K562 (cell line): ENCODE measurements around the gene POU2F3. TPM values are rescaled to one million over a fixed set of nuclear protein-coding genes. Genes with fewer than 3 reads are reported as not detected.
A peak's percentile ranks its signal among the peaks of the same experiment; 100 is the strongest.

Experiments used
- ARID1B ChIP-seq: fragments of 450-650 bp; IDR thresholded peaks from 2 replicates; pipeline ENCODE4 v1.6.1; 2016; ENCODE audit warnings: antibody characterized with exemption, mild to moderate bottlenecking, inconsistent platforms
- ATF2 ChIP-seq: sonication (generic); formaldehyde crosslinking; IDR thresholded peaks from 2 replicates; pipeline ENCODE4 v1.8.1; 2022; ENCODE audit warnings: missing genetic modification reagents
- CREBBP ChIP-seq: IDR thresholded peaks from one replicate; pipeline ENCODE4 v1.6.1; 2012; ENCODE audit warnings: low read depth, mild to moderate bottlenecking, control low read depth, inconsistent platforms, low read length
- E2F3 ChIP-seq: fragments of 250-450 bp; sonication (Bioruptor Pico); IDR thresholded peaks from 2 replicates; pipeline ENCODE4 v1.4.0; 2020; ENCODE audit warnings: mild to moderate bottlenecking
- FOXM1 ChIP-seq, 2 experiments: fragments of 450-650 bp in 1 of 2; sonication (generic) in 1 of 2; formaldehyde crosslinking in 1 of 2; IDR thresholded peaks; 2 replicates each; pipeline versions ENCODE4 v1.6.1 to v1.9.0; 2017 to 2022; ENCODE audit warnings: low read depth in 2 of 2, mild to moderate bottlenecking in 2 of 2, missing genetic modification reagents in 1 of 2, moderate library complexity in 1 of 2
- HNRNPK ChIP-seq: fragments of 200-400 bp; formaldehyde crosslinking; IDR thresholded peaks from one replicate; pipeline ENCODE4 v1.6.1; 2018; ENCODE audit warnings: mild to moderate bottlenecking, low read depth, low read length; ENCODE audit not compliant: poor library complexity, severe bottlenecking
- HNRNPL ChIP-seq: fragments of 200-400 bp; formaldehyde crosslinking; IDR thresholded peaks from 2 replicates; pipeline ENCODE4 v1.6.1; 2017; ENCODE audit warnings: low read depth, mild to moderate bottlenecking, low read length
- MEF2D ChIP-seq: conservative IDR thresholded peaks from 2 replicates; pipeline ENCODE4 v1.6.1; 2016; ENCODE audit warnings: low read depth, missing genetic modification characterization, missing compliant biosample characterization
- NR0B1 ChIP-seq: fragments of 450-650 bp; IDR thresholded peaks from one replicate; pipeline ENCODE4 v1.6.1; 2018; ENCODE audit warnings: mild to moderate bottlenecking, moderate library complexity; ENCODE audit not compliant: partially characterized antibody
- NR1H2 ChIP-seq: sonication (generic); formaldehyde crosslinking; IDR thresholded peaks from 2 replicates; pipeline ENCODE4 v1.4.0; 2020; ENCODE audit warnings: mild to moderate bottlenecking, missing genetic modification reagents
- POLR2B ChIP-seq: fragments of 450-650 bp; IDR thresholded peaks from 2 replicates; pipeline ENCODE4 v1.6.1; 2018; ENCODE audit warnings: low read depth; ENCODE audit not compliant: partially characterized antibody
- POLR2H ChIP-seq: IDR thresholded peaks from 2 replicates; pipeline ENCODE4 v1.6.1; 2016; ENCODE audit warnings: missing genetic modification characterization, low read depth, mild to moderate bottlenecking, control low read depth, missing compliant biosample characterization, moderate library complexity
- RFX5 ChIP-seq: IDR thresholded peaks from 2 replicates; pipeline ENCODE4 v1.6.1; 2011; ENCODE audit warnings: low read depth, mild to moderate bottlenecking, improper control_type of control experiment, low read length
- ZBTB2 ChIP-seq: fragments of 450-650 bp; IDR thresholded peaks from 2 replicates; pipeline ENCODE4 v1.6.1; 2016; ENCODE audit warnings: antibody characterized with exemption
- ZNF12 ChIP-seq: sonication (generic); formaldehyde crosslinking; IDR thresholded peaks from 2 replicates; pipeline ENCODE4 v1.4.0; 2020; ENCODE audit warnings: mild to moderate bottlenecking, missing genetic modification reagents
- ZNF134 ChIP-seq: fragments of 250-450 bp; sonication (Bioruptor Pico); conservative IDR thresholded peaks from 2 replicates; pipeline ENCODE4 v1.4.0; 2020
- ZNF253 ChIP-seq: fragments of 250-450 bp; sonication (Bioruptor Pico); conservative IDR thresholded peaks from 2 replicates; pipeline ENCODE4 v1.6.1; 2021; ENCODE audit warnings: mild to moderate bottlenecking
- ZNF431 ChIP-seq: sonication (generic); formaldehyde crosslinking; IDR thresholded peaks from 2 replicates; pipeline ENCODE4 v1.8.0; 2022; ENCODE audit warnings: mild to moderate bottlenecking, missing genetic modification reagents
- ZNF639 ChIP-seq, 2 experiments: fragments of 200-800 bp in 1 of 2; sonication (Bioruptor generic) in 1 of 2; sonication (generic) in 1 of 2; formaldehyde crosslinking in 1 of 2; IDR thresholded peaks in 1 of 2; conservative IDR thresholded peaks in 1 of 2; 2 replicates each; pipeline versions ENCODE4 v1.5.0 to v1.6.1; 2016 to 2020; ENCODE audit warnings: missing compliant biosample characterization in 1 of 2, missing genetic modification characterization in 1 of 2, missing genetic modification reagents in 1 of 2
- ZNF75A ChIP-seq: fragments of 450-650 bp; formaldehyde crosslinking; IDR thresholded peaks from 2 replicates; pipeline ENCODE4 v1.4.0; 2020; ENCODE audit warnings: mild to moderate bottlenecking
- ZNF76 ChIP-seq: fragments of 250-450 bp; sonication (Bioruptor Pico); IDR thresholded peaks from 2 replicates; pipeline ENCODE4 v1.4.0; 2020; ENCODE audit warnings: mild to moderate bottlenecking, moderate library complexity, borderline replicate concordance
- polyA plus RNA-seq, 8 experiments: library from polyadenylated mRNA; depleted of rRNA in 4 of 8; stranded (reverse) in 5 of 8; unstranded in 3 of 8; fragments of >200 nt; fragmentation: Nextera tagmentation in 2 of 8; fragmentation: Illumina TruSeq in 1 of 8; extraction: Ambion mirVana in 2 of 8; extraction: Trizol in 1 of 8; gene quantifications; 2 replicates each; pipeline versions ENCODE4 v1.2.1 to v1.2.3, GENCODE V29; 2011 to 2014; ENCODE audit warnings: inconsistent platforms in 1 of 8, missing spikeins in 1 of 8
- total RNA-seq, 7 experiments: library from RNA; depleted of rRNA in 6 of 7; stranded (reverse); fragments of >200 nt in 6 of 7; fragmentation: Illumina TruSeq in 2 of 7; extraction: Trizol in 2 of 7; gene quantifications; 2 replicates each; pipeline versions ENCODE4 v1.2.1 to v1.2.3, GENCODE V29; 2011 to 2021; ENCODE audit warnings: low replicate concordance in 1 of 7

Gene POU2F3
- total and polyA plus RNA-seq, 9 of the 15 experiments (the other 6 are each of a cell fraction or from before 2014, with no cell fraction given): not detected

- TF ChIP-seq ZNF12 (CRISPR knock-in tag): no peak
- TF ChIP-seq POLR2B: peak; percentile 33
- TF ChIP-seq HNRNPK: no peak
- no peak for TF ChIP-seq NR1H2 (CRISPR knock-in tag)
- no peak for TF ChIP-seq NR0B1
- no peak for TF ChIP-seq ZNF75A
- no peak for TF ChIP-seq POLR2H (tag)
- peak; percentile 72; the same call in 1 of the 2 replicates for TF ChIP-seq MEF2D
- no peak for TF ChIP-seq CREBBP
- no peak for TF ChIP-seq ATF2 (CRISPR knock-in tag)
- no peak for TF ChIP-seq RFX5
- no peak for TF ChIP-seq HNRNPL
- TF ChIP-seq ZNF76 (CRISPR knock-in tag): no peak
- no peak for TF ChIP-seq ZNF431 (CRISPR knock-in tag)
- TF ChIP-seq ZNF253 (CRISPR knock-in tag): no peak
- peak; percentile 98 for TF ChIP-seq ARID1B
- peak; percentile 9; the same call in 1 of the 2 replicates for TF ChIP-seq ZBTB2
- TF ChIP-seq ZNF134 (CRISPR knock-in tag): no peak
- TF ChIP-seq E2F3: no peak
- TF ChIP-seq FOXM1 (IDR thresholded peaks at IDR 0.05; ENCODE audit: low read depth): peak; percentile 85
- TF ChIP-seq FOXM1 (CRISPR knock-in tag; IDR thresholded peaks at IDR 0.05; ENCODE audit: low read depth): no peak
- TF ChIP-seq ZNF639 (CRISPR knock-in tag; conservative IDR thresholded peaks at IDR 0.05 in 1 of 2, IDR thresholded peaks at IDR 0.05 in 1 of 2): peak in 1 of 2 experiments; percentile 63; a peak in 1 of 4 replicates
These were observed 99.5 kb downstream of the POU2F3 start (continued) for GRCh38 chr11:120339394-120339890.
